ENCODE measurements around the gene CNIH3. TPM values are rescaled to one million over a fixed set of nuclear protein-coding genes. Genes with fewer than 3 reads are reported as not detected.

The CNIH3 gene
- total and polyA plus RNA-seq, 10 of the 15 experiments (the other 5 are each of a cell fraction or from before 2014, with no cell fraction given): 0.77 to 5.8 (median 1.8) TPM

GRCh38 chr1:224724566-224724965, 108.4 kb downstream of the CNIH3 start:
- BruUV-seq (replicated peaks): no TSS peak
- Histone ChIP-seq H3K4me2 (ENCODE audit: control insufficient read depth, insufficient read depth) (no peak overlapping the region), H4K20me1 (ENCODE audit: control insufficient read depth, insufficient read depth) (no peaks in the 10 kb centered on the region), H3K27ac (ENCODE audit: control insufficient read depth, insufficient read depth) (no peak overlapping the region), H3K4me1 (ENCODE audit: control insufficient read depth, insufficient read depth, low read length) (no peaks in the 10 kb centered on the region), H3K27me3 (replicated peaks in 1 of 2; ENCODE audit: control insufficient read depth in 2 of 2, insufficient read depth in 2 of 2, low read length in 1 of 2) (no peaks in the 10 kb centered on the region), H2AFZ (ENCODE audit: control insufficient read depth, low read depth, low read length) (no peak overlapping the region), H3K36me3 (ENCODE audit: control insufficient read depth in 2 of 2, insufficient read depth in 2 of 2, low read length in 1 of 2) (no peaks in the 10 kb centered on the region), H3K4me3 (no peak overlapping the region), H3K9me3 (replicated peaks; ENCODE audit: control insufficient read depth, insufficient read depth, low read length) (no peaks in the 10 kb centered on the region; the same call in 2 of the 3 replicates), H3K79me2 (ENCODE audit: control insufficient read depth, insufficient read depth, low read length) (no peaks in the 10 kb centered on the region), H3K9ac (ENCODE audit: control insufficient read depth, insufficient read depth, low read length) (no peak overlapping the region)
- FAIRE-seq (no peak), DNase-seq (ENCODE audit: low read depth, low spot score) (no peak), ATAC-seq (no peak)
- POLR2A ChIA-PET: no interaction called here
- RAD21 ChIA-PET (ENCODE audit: unreplicated experiment): no interaction called here
- WGBS (ENCODE audit: insufficient coverage, insufficient replicate concordance, low lambda C conversion rate, missing lambda C conversion rate): 100% methylated on average over 2 of the region's 2 CpGs
- SMC1A ChIA-PET (ENCODE audit: uncharacterized antibody, unreplicated experiment): no interaction called here
- in situ Hi-C loops (cut with MboI) (no loop called here), intact Hi-C loops (cut with micrococcal nuclease; ENCODE audit: unreplicated experiment) (no loop called here)
- CTCF ChIA-PET: interaction anchor here (1.0 kb wide), 1 partner anchor 127 kb away, joined by 4 read pairs; no protein-coding TSS in a partner anchor
- TF ChIP-seq REST (IDR thresholded peaks at IDR 0.05; ENCODE audit: low read depth, low read length): no peak
- TF ChIP-seq HSF1 (IDR thresholded peaks at IDR 0.05; ENCODE audit: low read depth, low read length): no peak
- TF ChIP-seq HDGF (IDR thresholded peaks at IDR 0.05): no peak
- TF ChIP-seq MYC (IDR thresholded peaks at IDR 0.05; ENCODE audit: insufficient read depth, insufficient read length, insufficient replicate concordance, low read length, severe bottlenecking): no peak
- no peak for TF ChIP-seq MTA2 (IDR thresholded peaks at IDR 0.05; ENCODE audit: low read depth)
- no peak for TF ChIP-seq EP300 (IDR thresholded peaks at IDR 0.05; ENCODE audit: borderline replicate concordance in 1 of 2, control insufficient read depth in 1 of 2, low read depth in 2 of 2, low read length in 2 of 2)
- TF ChIP-seq BCL3 (IDR thresholded peaks at IDR 0.05; ENCODE audit: borderline replicate concordance, insufficient read depth, low read depth, low read length, poor library complexity, severe bottlenecking): no peak
- TF ChIP-seq CHD2 (IDR thresholded peaks at IDR 0.05; ENCODE audit: borderline replicate concordance, low read depth, low read length): no peak
- no peak for TF ChIP-seq RB1 (IDR thresholded peaks at IDR 0.05; ENCODE audit: borderline replicate concordance)
- no peak for TF ChIP-seq E2F8 (IDR thresholded peaks at IDR 0.05; ENCODE audit: low read depth, partially characterized antibody)
- no peak for TF ChIP-seq TBL1XR1 (IDR thresholded peaks at IDR 0.05; ENCODE audit: low read depth, low read length)

Data from GM12878 (cell line).